ENCODE results near the gene HOXB3.

The HOXB3 gene

GRCh38 chr17:48596735-48597527, 6.9 kb upstream of the HOXB3 start:
- no peak for DNase-seq

GRCh38 chr17:48596000-48596734, 6.1 kb upstream of the HOXB3 start:
- DNase-seq: no peak

GRCh38 chr17:48595278-48595999, 5.4 kb upstream of the HOXB3 start:
- no peak for DNase-seq

- no peak for DNase-seq
Measured at GRCh38 chr17:48594538-48595277, 4.7 kb upstream of the HOXB3 start.

- DNase-seq: peak; percentile 27
Measured at GRCh38 chr17:48593840-48594537, 3.9 kb upstream of the HOXB3 start.

- DNase-seq: no peak
Measured at GRCh38 chr17:48593126-48593829, 3.2 kb upstream of the HOXB3 start, which contains the start of gene HOXB5. HOXB5 (minus strand) TSS chr17:48593779; CDS start chr17:48593682, 97 bp downstream.

- no peak for DNase-seq
Measured at GRCh38 chr17:48592577-48592976, 2.5 kb upstream of the HOXB3 start.

GRCh38 chr17:48592057-48592514, 2.0 kb upstream of the HOXB3 start:
- DNase-seq: no peak

GRCh38 chr17:48591255-48592056, 1.4 kb upstream of the HOXB3 start:
- DNase-seq: no peak

- no peak for DNase-seq
Measured at GRCh38 chr17:48590607-48591161, 643 bp upstream of the HOXB3 start.

- no peak for DNase-seq
Measured at GRCh38 chr17:48589060-48589830, 796 bp downstream of the HOXB3 start.

- no peak for DNase-seq
Measured at GRCh38 chr17:48588528-48588927, 1.5 kb downstream of the HOXB3 start.

- DNase-seq: no peak
Measured at GRCh38 chr17:48588074-48588415, 2.0 kb downstream of the HOXB3 start.

- no peak for DNase-seq
Measured at GRCh38 chr17:48587276-48588073, 2.6 kb downstream of the HOXB3 start.

GRCh38 chr17:48586355-48587258, 3.4 kb downstream of the HOXB3 start:
- DNase-seq: no peak

GRCh38 chr17:48584223-48584741, 5.8 kb downstream of the HOXB3 start:
- DNase-seq: no peak

- DNase-seq: no peak
Measured at GRCh38 chr17:48583708-48584222, 6.3 kb downstream of the HOXB3 start.
